Endothelial cell of umbilical vein (primary cell): ENCODE measurements around the gene STEAP4. TPM values are rescaled to one million over a fixed set of nuclear protein-coding genes. Genes with fewer than 3 reads are reported as not detected.

Source experiments
- BruUV-seq: library from RNA; stranded (reverse); fragments of 400-500 nt; replicated peaks from 2 replicates; lab custom pipeline; 2021; lab: Mats Ljungman, UMichigan
- CTCF ChIA-PET: fragments of 300-600, 350-600 bp; sonication (Branson Sonifier 250); formaldehyde crosslinking; loops from one replicate; lab custom pipeline; 2021; ENCODE audit warnings: antibody characterized with exemption, inconsistent platforms; lab: Charles Lee
- POLR2A ChIA-PET: fragments of 300-600, 350-600 bp; sonication (Branson Sonifier 250); formaldehyde crosslinking; loops from one replicate; lab custom pipeline; 2021; ENCODE audit warnings: antibody characterized with exemption, inconsistent platforms; lab: Charles Lee
- DNase-seq: peaks from one replicate; pipeline ENCODE4 v3.0.0-alpha.2; 2011; ENCODE audit warnings: low read depth, low spot score
- FAIRE-seq: peaks from 2 replicates; lab custom pipeline; 2011; peaks lifted over from hg19 to GRCh38; lab: Jason Lieb, UNC
- H2AFZ ChIP-seq: 2 replicates; pipeline ENCODE4 v1.6.0; 2012; ENCODE audit warnings: low read depth, low read length, control low read depth, inconsistent platforms
- H3K27ac ChIP-seq: 2 replicates; pipeline ENCODE4 v1.5.1; 2011; ENCODE audit warnings: low read depth, mild to moderate bottlenecking, control low read depth, low read length, moderate library complexity; ENCODE audit not compliant: insufficient read depth
- H3K27me3 ChIP-seq, 2 experiments: 2 replicates each; pipeline versions ENCODE4 v1.6.0 to v1.6.1; 2011; ENCODE audit warnings: low read length in 2 of 2, mixed read lengths in 1 of 2; ENCODE audit not compliant: control insufficient read depth in 2 of 2, insufficient read depth in 2 of 2
- H3K36me3 ChIP-seq, 2 experiments: 2 replicates in 1 of 2; 3 replicates in 1 of 2; pipeline ENCODE4 v1.5.1; 2011; ENCODE audit warnings: low read length in 2 of 2, mild to moderate bottlenecking in 1 of 2, moderate library complexity in 1 of 2; ENCODE audit not compliant: control insufficient read depth in 2 of 2, insufficient read depth in 2 of 2; ENCODE audit errors: extremely low read depth in 1 of 2
- H3K4me1 ChIP-seq: 3 replicates; pipeline ENCODE4 v1.5.1; 2011; ENCODE audit warnings: mild to moderate bottlenecking, low read length; ENCODE audit not compliant: control insufficient read depth, insufficient read depth; ENCODE audit errors: extremely low read depth
- H3K4me2 ChIP-seq: 2 replicates; pipeline ENCODE4 v1.6.1; 2011; ENCODE audit warnings: low read length, control low read depth, mixed read lengths; ENCODE audit not compliant: insufficient read depth
- H3K4me3 ChIP-seq, 3 experiments: fragments of 200-600 bp in 1 of 3; sonication (generic), shearing (Covaris generic) in 1 of 3; replicated peaks in 1 of 3; 2 replicates each; pipeline ENCODE4 v1.5.1; 2011 to 2016; ENCODE audit warnings: control low read depth in 3 of 3, low read length in 3 of 3, mild to moderate bottlenecking in 2 of 3, inconsistent platforms in 1 of 3, low read depth in 1 of 3, moderate library complexity in 1 of 3; ENCODE audit not compliant: insufficient read depth in 1 of 3
- H3K79me2 ChIP-seq: 2 replicates; pipeline ENCODE4 v1.6.0; 2012; ENCODE audit warnings: low read length, inconsistent platforms; ENCODE audit not compliant: control insufficient read depth, insufficient read depth
- H3K9ac ChIP-seq: replicated peaks from 2 replicates; pipeline ENCODE3; 2011; ENCODE audit warnings: low read length, control low read depth; ENCODE audit not compliant: insufficient read depth; ENCODE audit errors: extremely low read depth
- H3K9me1 ChIP-seq: replicated peaks from 3 replicates; pipeline ENCODE4 v1.6.0; 2011; ENCODE audit warnings: mild to moderate bottlenecking, low read length; ENCODE audit not compliant: control insufficient read depth, insufficient read depth; ENCODE audit errors: extremely low read depth
- H3K9me3 ChIP-seq: replicated peaks from 2 replicates; pipeline ENCODE4 v1.5.1; 2012; ENCODE audit warnings: low read length, inconsistent platforms; ENCODE audit not compliant: control insufficient read depth, insufficient read depth
- H4K20me1 ChIP-seq: replicated peaks from 2 replicates; pipeline ENCODE3; 2011; ENCODE audit warnings: mild to moderate bottlenecking, low read length; ENCODE audit not compliant: control insufficient read depth, insufficient read depth; ENCODE audit errors: extremely low read depth
- CTCF ChIP-seq, 2 donors: IDR thresholded peaks; 1 replicate in 1 of 2; 2 replicates in 1 of 2; pipeline ENCODE4 v1.5.1; 2011; ENCODE audit warnings: low read length in 2 of 2, mild to moderate bottlenecking in 2 of 2, moderate library complexity in 2 of 2, control low read depth in 1 of 2, inconsistent platforms in 1 of 2, low read depth in 1 of 2; ENCODE audit not compliant: insufficient read depth in 1 of 2; ENCODE audit errors: extremely low read depth in 1 of 2
- EZH2 ChIP-seq: IDR thresholded peaks from 2 replicates; pipeline ENCODE4 v1.6.1; 2012; ENCODE audit warnings: borderline replicate concordance, low read depth, mild to moderate bottlenecking, moderate library complexity, low read length, inconsistent platforms; ENCODE audit not compliant: severe bottlenecking
- FOS ChIP-seq: IDR thresholded peaks from 2 replicates; pipeline ENCODE4 v1.6.1; 2011; ENCODE audit warnings: mild to moderate bottlenecking, low read length, moderate library complexity, borderline replicate concordance; ENCODE audit not compliant: insufficient read depth
- GATA2 ChIP-seq: IDR thresholded peaks from 2 replicates; pipeline ENCODE4 v1.7.0; 2011; ENCODE audit warnings: low read depth, mild to moderate bottlenecking, moderate library complexity, mixed read lengths, low read length; ENCODE audit not compliant: insufficient read length, insufficient read depth
- JUN ChIP-seq: IDR thresholded peaks from 2 replicates; pipeline ENCODE4 v1.6.1; 2011; ENCODE audit warnings: borderline replicate concordance, low read depth; ENCODE audit not compliant: insufficient read length, insufficient read depth
- MYC ChIP-seq: IDR thresholded peaks from one replicate; pipeline ENCODE4 v1.6.1; 2011; ENCODE audit warnings: mild to moderate bottlenecking, low read depth, low read length
- POLR2A ChIP-seq: IDR thresholded peaks from 2 replicates; pipeline ENCODE4 v1.6.1; 2012; ENCODE audit warnings: low read depth, mild to moderate bottlenecking, control low read depth, low read length
- POLR2AphosphoS5 ChIP-seq: IDR thresholded peaks from 2 replicates; pipeline ENCODE4 v1.6.1; 2012; ENCODE audit warnings: low read depth, mild to moderate bottlenecking, control low read depth, low read length, moderate library complexity; ENCODE audit not compliant: insufficient read depth
- dilution Hi-C: fragments of 300-500 bp; cut with MboI; formaldehyde crosslinking; loops from one replicate; pipeline ENCODE4 v1.15.0; 2019; ENCODE audit warnings: low sequenced_read_pairs; ENCODE audit not compliant: extremely low pct_ligation_motif_present
- intact Hi-C: fragments of 100-400 bp; cut with micrococcal nuclease; formaldehyde crosslinking; loops from one replicate; pipeline ENCODE4 v1.10.0; 2022
- polyA plus RNA-seq, 4 experiments: library from polyadenylated mRNA; depleted of rRNA in 3 of 4; stranded (reverse) in 3 of 4; unstranded in 1 of 4; fragments of >200 nt; gene quantifications; 2 replicates each; pipeline versions ENCODE4 v1.2.1 to v1.2.3, GENCODE V29; 2011 to 2012; ENCODE audit warnings: missing spikeins in 1 of 4
- total RNA-seq: library from RNA; stranded (reverse); gene quantifications from 2 replicates; pipeline ENCODE4 v1.2.3, GENCODE V29; 2021
- TF ChIP-seq, protein P1 (sequence below): IDR thresholded peaks from 2 replicates; pipeline ENCODE4 v1.6.1; 2011; ENCODE audit not compliant: insufficient read depth, insufficient read length

Gene STEAP4
- total and polyA plus RNA-seq, 2 donors (not counting 3 experiments of a cell fraction or from before 2014, with no cell fraction given), result not detected

- dilution Hi-C loops, result no loop called here
- POLR2A ChIA-PET, result no interaction called here
Observed at GRCh38 chr7:88344271-88344670, 37.6 kb upstream of the STEAP4 start.

More at GRCh38 chr7:88344271-88344670, 37.6 kb upstream of the STEAP4 start:
- FAIRE-seq (no peak), DNase-seq (no peak)
- H2AFZ ChIP-seq, result no peak overlapping the region
- no peaks in the 10 kb centered on the region for H3K79me2 ChIP-seq
- CTCF ChIA-PET, result interaction anchor here (0.9 to 2.9 kb wide), 6 partner anchors 12 to 491 kb away, joined by 4 to 56 read pairs (median 6); no protein-coding TSS in a partner anchor
- no peak overlapping the region for H3K27ac ChIP-seq
- no peak overlapping the region for H3K9ac ChIP-seq
- TF ChIP-seq EZH2 (no peak), CTCF (IDR thresholded peaks at IDR 0.05; ENCODE audit: extremely low read depth in 1 of 2, insufficient read depth in 1 of 2, low read depth in 1 of 2, low read length in 2 of 2) (no peak), POLR2AphosphoS5 (no peak), JUN (no peak), FOS (no peak), GATA2 (no peak), POLR2A (no peak), MYC (no peak)
- TF ChIP-seq, protein P1, sequence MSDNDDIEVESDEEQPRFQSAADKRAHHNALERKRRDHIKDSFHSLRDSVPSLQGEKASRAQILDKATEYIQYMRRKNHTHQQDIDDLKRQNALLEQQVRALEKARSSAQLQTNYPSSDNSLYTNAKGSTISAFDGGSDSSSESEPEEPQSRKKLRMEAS, result no peak
- H4K20me1 ChIP-seq, result no peaks in the 10 kb centered on the region
- no TSS peak for BruUV-seq
- intact Hi-C loops, result no loop called here
- no peaks in the 10 kb centered on the region for H3K9me1 ChIP-seq
- H3K36me3 ChIP-seq, result no peaks in the 10 kb centered on the region
- H3K27me3 ChIP-seq, result peaks cover 0 to 5% of the 10 kb centered on the region in 2 experiments
- H3K4me2 ChIP-seq, result no peak overlapping the region
- no peaks in the 10 kb centered on the region for H3K4me1 ChIP-seq
- H3K9me3 ChIP-seq, result no peaks in the 10 kb centered on the region
- no peak overlapping the region for H3K4me3 ChIP-seq
